ENCODE data around the gene CADPS2.

Gene CADPS2

DNA sequence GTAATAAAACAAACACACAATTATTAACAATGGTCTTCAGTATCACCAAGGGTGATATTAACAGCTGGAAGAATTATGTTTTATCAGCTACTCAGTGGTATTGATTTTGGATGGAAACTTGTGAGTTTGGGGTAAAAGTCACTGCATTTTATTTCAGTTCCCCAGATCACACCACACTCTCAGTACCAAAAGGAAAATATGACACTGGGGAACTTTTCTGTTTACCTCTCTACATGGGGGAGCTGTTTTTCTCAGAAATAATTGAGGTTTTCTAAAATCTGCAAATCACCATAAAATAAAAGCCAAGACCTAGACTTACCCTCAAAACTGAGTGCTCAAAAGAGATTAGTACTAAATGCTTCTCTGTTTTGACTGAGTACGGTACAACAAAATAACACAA is 483.1 kb downstream of the CADPS2 start:
- H3K27me3 Mint-ChIP-seq, result no peaks in the 10 kb centered on the region
- intact Hi-C loops (cut with micrococcal nuclease), result no loop called here
- H3K4me1 Mint-ChIP-seq (ENCODE audit: low read depth), result no peaks in the 10 kb centered on the region
- no peak overlapping the region for H3K27ac Mint-ChIP-seq
- no peak overlapping the region for H3K4me3 Mint-ChIP-seq
- H3K9me3 Mint-ChIP-seq, result no peaks in the 10 kb centered on the region
- H3K36me3 Mint-ChIP-seq (ENCODE audit: low read depth), result no peaks in the 10 kb centered on the region

- H3K27me3 Mint-ChIP-seq, result no peaks in the 10 kb centered on the region
These were observed 484.0 kb downstream of the CADPS2 start for GRCh38 chr7:122402235-122402634.

GRCh38 chr7:122397381-122397780 is 488.9 kb downstream of the CADPS2 start:
- no peak overlapping the region for H3K27ac Mint-ChIP-seq
- no peaks in the 10 kb centered on the region for H3K4me1 Mint-ChIP-seq (ENCODE audit: low read depth)
- no peaks in the 10 kb centered on the region for H3K36me3 Mint-ChIP-seq (ENCODE audit: low read depth)
- H3K9me3 Mint-ChIP-seq, result no peaks in the 10 kb centered on the region
- H3K27me3 Mint-ChIP-seq, result no peaks in the 10 kb centered on the region
- no peak overlapping the region for H3K4me3 Mint-ChIP-seq
- intact Hi-C loops (cut with micrococcal nuclease), result no loop called here

More at GRCh38 chr7:122402235-122402634, 484.0 kb downstream of the CADPS2 start:
- intact Hi-C loops (cut with micrococcal nuclease), result no loop called here
- no peaks in the 10 kb centered on the region for H3K36me3 Mint-ChIP-seq (ENCODE audit: low read depth)
- H3K27ac Mint-ChIP-seq, result no peak overlapping the region
- no peaks in the 10 kb centered on the region for H3K4me1 Mint-ChIP-seq (ENCODE audit: low read depth)
- no peaks in the 10 kb centered on the region for H3K9me3 Mint-ChIP-seq
- no peak overlapping the region for H3K4me3 Mint-ChIP-seq

DNA sequence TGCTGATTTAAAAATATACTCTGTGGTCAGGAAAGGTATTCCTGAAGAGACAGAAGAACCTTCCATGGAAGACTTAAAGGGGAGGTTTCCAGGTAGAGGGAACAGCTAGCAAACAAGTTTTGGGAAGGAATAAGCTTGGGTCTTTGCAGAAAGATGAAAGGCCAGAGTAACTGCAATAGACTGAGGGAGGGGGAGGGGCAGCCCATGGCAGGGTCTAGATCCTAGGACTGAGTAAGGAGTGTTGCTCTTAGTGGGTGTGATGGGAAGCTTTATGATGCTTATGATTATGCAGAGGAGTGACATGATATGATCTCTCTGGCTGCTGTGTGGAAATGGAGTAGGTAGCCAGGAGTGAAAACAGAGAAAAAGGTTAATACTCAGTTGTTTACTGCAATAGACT is 491.7 kb downstream of the CADPS2 start:
- intact Hi-C loops (cut with micrococcal nuclease), result no loop called here
- no peak overlapping the region for H3K27ac Mint-ChIP-seq
- no peaks in the 10 kb centered on the region for H3K36me3 Mint-ChIP-seq (ENCODE audit: low read depth)
- H3K27me3 Mint-ChIP-seq, result no peaks in the 10 kb centered on the region
- H3K4me1 Mint-ChIP-seq (ENCODE audit: low read depth), result no peaks in the 10 kb centered on the region
- H3K9me3 Mint-ChIP-seq, result no peaks in the 10 kb centered on the region
- H3K4me3 Mint-ChIP-seq, result no peak overlapping the region

DNA sequence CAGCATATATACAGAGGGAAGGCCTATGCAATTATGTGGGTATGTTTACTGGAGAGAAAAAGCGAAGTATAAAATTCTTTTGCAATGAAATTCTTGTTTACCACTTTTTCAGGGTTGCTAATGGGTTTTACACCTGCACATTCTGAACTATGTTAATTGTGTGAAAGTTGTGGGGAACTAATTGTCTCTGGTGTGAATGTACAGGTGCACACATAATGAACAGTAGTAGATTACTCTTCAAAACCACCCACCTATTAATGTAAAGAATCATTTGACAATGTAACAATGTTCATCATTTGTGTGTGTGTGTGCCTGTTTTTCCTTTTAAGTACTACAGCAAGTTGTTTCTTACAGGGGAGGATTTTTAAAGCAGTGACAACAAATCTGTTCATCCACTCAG is 501.7 kb downstream of the CADPS2 start:
- H3K27ac Mint-ChIP-seq, result no peak overlapping the region
- H3K9me3 Mint-ChIP-seq, result no peaks in the 10 kb centered on the region
- no peaks in the 10 kb centered on the region for H3K4me1 Mint-ChIP-seq (ENCODE audit: low read depth)
- no peaks in the 10 kb centered on the region for H3K27me3 Mint-ChIP-seq
- intact Hi-C loops (cut with micrococcal nuclease), result no loop called here
- no peaks in the 10 kb centered on the region for H3K36me3 Mint-ChIP-seq (ENCODE audit: low read depth)
- H3K4me3 Mint-ChIP-seq, result no peak overlapping the region

GRCh38 chr7:122383934-122384333 is 502.3 kb downstream of the CADPS2 start:
- no peak overlapping the region for H3K27ac Mint-ChIP-seq
- no peaks in the 10 kb centered on the region for H3K9me3 Mint-ChIP-seq
- no peaks in the 10 kb centered on the region for H3K4me1 Mint-ChIP-seq (ENCODE audit: low read depth)
- H3K27me3 Mint-ChIP-seq, result no peaks in the 10 kb centered on the region
- no peaks in the 10 kb centered on the region for H3K36me3 Mint-ChIP-seq (ENCODE audit: low read depth)
- H3K4me3 Mint-ChIP-seq, result no peak overlapping the region
- intact Hi-C loops (cut with micrococcal nuclease), result no loop called here

GRCh38 chr7:122380992-122381391 is 505.3 kb downstream of the CADPS2 start:
- H3K27ac Mint-ChIP-seq, result no peak overlapping the region
- intact Hi-C loops (cut with micrococcal nuclease), result no loop called here
- no peaks in the 10 kb centered on the region for H3K4me1 Mint-ChIP-seq (ENCODE audit: low read depth)
- no peaks in the 10 kb centered on the region for H3K27me3 Mint-ChIP-seq
- no peak overlapping the region for H3K4me3 Mint-ChIP-seq
- no peaks in the 10 kb centered on the region for H3K36me3 Mint-ChIP-seq (ENCODE audit: low read depth)
- no peaks in the 10 kb centered on the region for H3K9me3 Mint-ChIP-seq

DNA sequence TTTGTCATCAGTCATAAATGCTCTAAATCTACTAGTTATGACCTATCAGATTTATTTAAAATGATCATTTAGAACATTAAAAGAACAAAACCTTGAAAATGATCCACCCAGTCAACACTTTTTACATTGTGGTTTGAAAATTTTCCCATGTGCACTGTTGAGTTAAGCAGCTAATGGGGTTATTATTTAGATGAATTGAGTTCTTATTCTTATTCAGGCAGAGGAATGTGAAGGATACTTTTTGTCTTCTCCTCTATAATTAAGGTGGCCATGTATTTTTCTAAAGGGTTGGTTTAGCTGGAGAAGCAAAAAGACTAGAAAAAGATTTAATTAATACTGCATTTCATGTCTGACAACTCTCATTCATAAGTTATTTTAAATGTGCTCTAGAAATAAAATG is 506.8 kb downstream of the CADPS2 start:
- H3K27me3 Mint-ChIP-seq, result no peaks in the 10 kb centered on the region
- intact Hi-C loops (cut with micrococcal nuclease), result no loop called here
- H3K9me3 Mint-ChIP-seq, result no peaks in the 10 kb centered on the region
- H3K36me3 Mint-ChIP-seq (ENCODE audit: low read depth), result no peaks in the 10 kb centered on the region
- no peaks in the 10 kb centered on the region for H3K4me1 Mint-ChIP-seq (ENCODE audit: low read depth)
- no peak overlapping the region for H3K4me3 Mint-ChIP-seq
- H3K27ac Mint-ChIP-seq, result no peak overlapping the region

DNA sequence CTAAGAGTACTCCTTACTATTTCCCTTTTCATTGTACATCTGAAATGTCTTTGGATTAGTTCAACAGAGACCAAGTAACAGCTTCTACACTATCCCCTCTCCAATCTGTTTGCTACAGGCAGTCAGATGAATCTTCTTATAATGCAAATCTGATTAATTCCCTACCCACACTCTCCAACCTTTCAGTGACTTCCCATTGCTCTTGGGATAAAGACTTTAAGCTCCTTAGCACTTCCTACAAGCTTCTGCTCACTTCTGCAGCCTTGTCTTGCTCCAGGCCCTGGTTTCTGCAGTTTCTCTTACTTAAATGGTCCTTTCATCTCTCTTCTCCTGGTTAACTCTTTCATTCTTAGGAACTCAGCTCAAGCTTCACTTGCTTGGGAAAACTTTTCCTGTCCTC is 516.5 kb downstream of the CADPS2 start:
- Mint-ChIP-seq H3K4me1 (ENCODE audit: low read depth) (no peaks in the 10 kb centered on the region), H3K27ac (no peak overlapping the region), H3K4me3 (no peak overlapping the region), H3K27me3 (no peaks in the 10 kb centered on the region), H3K36me3 (ENCODE audit: low read depth) (no peaks in the 10 kb centered on the region), H3K9me3 (no peaks in the 10 kb centered on the region)
- intact Hi-C loops (cut with micrococcal nuclease), result no loop called here

GRCh38 chr7:122364761-122365280 is 521.4 kb downstream of the CADPS2 start:
- intact Hi-C loops (cut with micrococcal nuclease), result no loop called here
- Mint-ChIP-seq H3K4me3 (no peak overlapping the region), H3K4me1 (ENCODE audit: low read depth) (no peaks in the 10 kb centered on the region), H3K27me3 (no peaks in the 10 kb centered on the region), H3K9me3 (no peaks in the 10 kb centered on the region), H3K36me3 (ENCODE audit: low read depth) (no peaks in the 10 kb centered on the region), H3K27ac (no peak overlapping the region)

GRCh38 chr7:122363144-122363543 is 523.1 kb downstream of the CADPS2 start:
- intact Hi-C loops (cut with micrococcal nuclease), result no loop called here
- H3K27ac Mint-ChIP-seq, result no peak overlapping the region
- no peaks in the 10 kb centered on the region for H3K36me3 Mint-ChIP-seq (ENCODE audit: low read depth)
- no peaks in the 10 kb centered on the region for H3K9me3 Mint-ChIP-seq
- no peaks in the 10 kb centered on the region for H3K4me1 Mint-ChIP-seq (ENCODE audit: low read depth)
- H3K4me3 Mint-ChIP-seq, result no peak overlapping the region
- no peaks in the 10 kb centered on the region for H3K27me3 Mint-ChIP-seq

DNA sequence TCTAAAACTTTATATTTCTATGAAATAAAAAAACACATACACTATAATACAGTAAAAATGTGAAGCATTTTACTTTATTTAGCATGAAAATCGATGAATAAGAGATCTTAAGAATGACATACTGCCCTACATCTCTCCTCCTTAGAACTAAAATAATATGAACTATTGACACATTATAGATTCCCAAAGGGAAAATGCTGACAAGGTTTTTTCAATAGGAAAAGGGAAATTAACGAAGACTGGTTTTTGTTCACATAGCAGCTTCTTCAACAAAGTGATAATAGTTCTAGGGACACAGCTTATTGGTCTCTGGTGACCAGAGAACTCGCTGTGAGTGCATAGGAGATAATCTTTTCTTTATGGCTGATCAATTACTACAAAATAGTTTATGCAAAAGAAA is 523.8 kb downstream of the CADPS2 start:
- Mint-ChIP-seq H3K36me3 (ENCODE audit: low read depth) (no peaks in the 10 kb centered on the region), H3K27ac (no peak overlapping the region), H3K4me3 (no peak overlapping the region), H3K9me3 (no peaks in the 10 kb centered on the region), H3K27me3 (no peaks in the 10 kb centered on the region), H3K4me1 (ENCODE audit: low read depth) (no peaks in the 10 kb centered on the region)
- intact Hi-C loops (cut with micrococcal nuclease), result no loop called here

DNA sequence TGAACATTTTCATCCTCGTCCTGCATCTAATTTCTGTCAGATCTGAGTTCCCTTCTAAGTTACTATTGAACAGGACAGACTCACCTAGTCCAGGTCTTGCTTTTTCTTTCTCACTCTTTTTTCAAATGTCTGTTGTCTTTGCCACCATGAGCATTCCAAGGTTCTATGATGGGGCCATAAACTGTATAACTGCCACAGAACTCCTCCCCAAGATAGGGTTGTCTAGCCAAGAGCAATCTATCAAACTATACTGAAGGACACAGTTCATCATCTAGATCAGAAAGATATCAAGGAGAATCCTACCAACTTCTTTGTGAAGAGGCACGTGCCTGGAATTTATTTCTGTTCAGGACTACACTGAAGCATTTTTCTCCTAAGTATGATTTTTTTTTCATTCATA is 531.6 kb downstream of the CADPS2 start:
- no peaks in the 10 kb centered on the region for H3K27me3 Mint-ChIP-seq
- intact Hi-C loops (cut with micrococcal nuclease), result no loop called here

GRCh38 chr7:122352454-122352853 is 533.8 kb downstream of the CADPS2 start:
- no peaks in the 10 kb centered on the region for H3K27me3 Mint-ChIP-seq
- H3K9me3 Mint-ChIP-seq, result no peaks in the 10 kb centered on the region
- H3K4me1 Mint-ChIP-seq (ENCODE audit: low read depth), result no peaks in the 10 kb centered on the region
- intact Hi-C loops (cut with micrococcal nuclease), result no loop called here
- no peak overlapping the region for H3K4me3 Mint-ChIP-seq
- no peaks in the 10 kb centered on the region for H3K36me3 Mint-ChIP-seq (ENCODE audit: low read depth)
- H3K27ac Mint-ChIP-seq, result no peak overlapping the region

More for the DNA sequence above, 531.6 kb downstream of the CADPS2 start:
- Mint-ChIP-seq H3K4me3 (no peak overlapping the region), H3K9me3 (no peaks in the 10 kb centered on the region), H3K36me3 (ENCODE audit: low read depth) (no peaks in the 10 kb centered on the region), H3K27ac (no peak overlapping the region), H3K4me1 (ENCODE audit: low read depth) (no peaks in the 10 kb centered on the region)

- H3K4me3 Mint-ChIP-seq, result no peak overlapping the region
- no peaks in the 10 kb centered on the region for H3K36me3 Mint-ChIP-seq (ENCODE audit: low read depth)
- H3K27ac Mint-ChIP-seq, result no peak overlapping the region
- intact Hi-C loops (cut with micrococcal nuclease), result no loop called here
- no peaks in the 10 kb centered on the region for H3K9me3 Mint-ChIP-seq
- H3K27me3 Mint-ChIP-seq, result no peaks in the 10 kb centered on the region
- no peaks in the 10 kb centered on the region for H3K4me1 Mint-ChIP-seq (ENCODE audit: low read depth)
These were observed 535.6 kb downstream of the CADPS2 start for GRCh38 chr7:122350701-122351100.
